ENCODE measurements around the gene GRK5. TPM values are rescaled to one million over a fixed set of nuclear protein-coding genes. Genes with fewer than 3 reads are reported as not detected.

GRK5 gene
- total RNA-seq, 1 donor from 2014 or later: 47.6 TPM

DNA sequence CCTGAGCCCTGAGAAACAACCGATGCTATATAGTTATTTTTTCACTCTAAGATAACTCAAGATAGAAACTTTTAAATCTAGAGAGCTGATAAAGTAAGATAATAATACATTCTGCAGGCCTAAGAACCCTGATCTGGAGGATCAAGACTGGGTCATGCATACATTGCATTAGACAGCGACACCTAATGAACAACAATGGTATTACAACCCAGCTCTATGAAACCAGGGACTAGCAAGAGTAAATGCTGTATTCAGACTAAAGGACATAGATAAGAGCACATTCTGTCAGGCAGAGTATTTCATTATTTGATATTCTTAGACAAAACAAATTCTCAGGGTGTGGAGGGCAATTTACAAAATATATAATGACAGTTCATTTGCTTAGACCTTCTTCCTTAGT, 148.6 kb downstream of the GRK5 start:
- DNase-seq (no peak), ATAC-seq (ENCODE audit: poor library complexity) (no peak)
- intact Hi-C loops (cut with DNase I): no loop called here

DNA sequence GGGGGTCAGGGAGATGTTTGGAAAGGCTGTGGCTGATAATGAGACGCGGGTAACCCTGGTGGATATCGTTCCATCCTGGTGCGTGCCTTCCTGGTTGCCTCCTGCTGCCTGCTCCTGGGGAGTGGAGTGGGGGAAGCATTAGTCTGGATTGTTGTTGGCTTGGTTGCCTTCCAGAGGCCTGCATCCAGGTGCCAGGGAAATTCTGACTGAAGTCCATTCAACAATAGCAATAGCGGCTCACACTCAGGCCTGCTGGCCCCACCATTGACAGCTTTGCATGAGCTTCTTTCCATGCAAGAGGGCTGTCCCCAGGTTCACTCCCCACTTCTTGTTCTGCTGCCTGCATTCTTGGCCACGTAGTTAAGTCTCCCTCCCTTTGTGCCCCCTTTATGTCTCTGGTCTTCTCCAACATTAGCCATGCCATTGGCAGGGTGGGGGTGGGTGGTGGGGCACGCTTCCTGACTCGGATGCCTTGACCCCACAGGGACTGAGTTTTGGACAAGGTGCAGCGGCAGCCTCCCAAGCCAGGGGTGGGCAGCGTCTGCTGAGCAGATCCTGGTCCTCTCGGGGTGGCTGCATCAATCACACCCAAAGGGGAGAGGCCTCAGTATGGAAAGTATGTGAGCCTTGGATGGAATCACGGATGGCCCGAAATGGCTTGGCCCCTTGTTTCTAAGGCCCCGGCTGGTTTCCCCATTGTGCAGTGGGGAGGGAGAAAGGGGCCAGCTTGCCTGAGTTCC, 150.2 kb downstream of the GRK5 start:
- DNase-seq (peak; percentile 46), ATAC-seq (ENCODE audit: poor library complexity) (peak; percentile 66)
- intact Hi-C loops (cut with DNase I): no loop called here

DNA sequence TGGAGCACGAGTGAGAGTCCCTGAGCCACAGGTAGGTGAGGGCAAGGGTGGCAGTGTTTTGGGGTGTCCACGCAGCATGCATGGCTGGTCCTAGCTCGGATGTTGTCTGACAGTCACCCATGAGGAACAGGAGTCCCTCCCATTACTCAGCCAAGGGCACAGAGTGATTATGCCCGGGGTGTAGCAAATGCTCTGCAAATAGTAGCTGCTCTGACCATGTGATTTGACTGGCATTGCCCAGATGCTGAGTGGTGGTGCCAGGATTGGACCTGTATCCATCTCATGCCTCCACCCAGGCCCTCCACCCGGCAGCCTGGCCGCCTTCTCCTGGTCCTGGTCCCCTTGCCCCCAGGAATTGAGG, 150.8 kb downstream of the GRK5 start:
- DNase-seq (peak; percentile 45), ATAC-seq (ENCODE audit: poor library complexity) (peak; percentile 77)
- intact Hi-C loops (cut with DNase I): no loop called here

- DNase-seq (no peak), ATAC-seq (ENCODE audit: poor library complexity) (no peak)
- intact Hi-C loops (cut with DNase I): no loop called here
Observed at GRCh38 chr10:119358567-119358966, 151.2 kb downstream of the GRK5 start.

GRCh38 chr10:119359025-119359424, 151.7 kb downstream of the GRK5 start:
- intact Hi-C loops (cut with DNase I): no loop called here
- ATAC-seq (ENCODE audit: poor library complexity): no peak
- DNase-seq: no peak

DNA sequence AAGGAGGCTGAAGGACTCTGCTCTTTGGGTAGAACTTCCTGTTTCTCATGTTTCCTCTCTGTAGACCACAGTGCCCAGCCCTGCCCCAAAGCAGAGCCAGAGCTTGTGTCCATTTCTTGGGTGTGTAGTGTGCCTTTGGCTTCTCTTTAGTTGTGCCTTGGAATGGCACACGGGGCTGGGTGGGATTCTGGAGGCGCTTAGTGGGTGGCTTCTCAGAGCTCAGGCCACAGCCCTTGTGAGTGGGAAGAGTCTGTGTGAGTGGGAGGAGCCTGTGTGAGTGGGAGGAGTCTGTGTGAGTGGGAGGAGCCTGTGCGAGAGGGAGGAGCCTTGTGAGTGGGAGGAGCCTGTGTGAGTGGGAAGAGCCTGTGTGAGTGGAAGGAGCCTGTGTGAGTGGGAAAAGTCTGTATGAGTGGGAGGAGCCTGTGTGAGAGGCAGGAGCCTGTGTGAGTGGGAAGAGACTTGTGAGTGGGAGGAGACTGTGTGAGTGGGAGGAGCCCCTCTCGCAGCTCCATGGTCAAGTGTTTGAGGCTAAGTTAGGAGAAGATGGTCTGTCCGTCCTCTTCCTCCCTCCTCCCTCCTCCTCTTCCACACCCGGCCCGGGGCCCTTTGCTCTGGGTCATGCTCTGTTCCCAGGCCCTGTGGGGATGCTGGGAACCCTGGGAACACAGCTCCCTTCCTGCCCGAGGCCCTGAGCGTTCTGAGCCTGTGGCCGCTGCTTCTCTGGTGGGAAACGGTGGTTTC, 153.0 kb downstream of the GRK5 start:
- intact Hi-C loops (cut with DNase I): no loop called here
- DNase-seq (peak; percentile 72), ATAC-seq (ENCODE audit: poor library complexity) (peak; percentile 5)

GRCh38 chr10:119361037-119361436, 153.7 kb downstream of the GRK5 start:
- intact Hi-C loops (cut with DNase I): no loop called here
- no peak for DNase-seq

GRCh38 chr10:119362122-119362521, 154.8 kb downstream of the GRK5 start:
- DNase-seq (peak; percentile 53), ATAC-seq (ENCODE audit: poor library complexity) (peak; percentile 30)
- intact Hi-C loops (cut with DNase I): no loop called here

More at GRCh38 chr10:119361037-119361436, 153.7 kb downstream of the GRK5 start:
- ATAC-seq (ENCODE audit: poor library complexity): no peak

DNA sequence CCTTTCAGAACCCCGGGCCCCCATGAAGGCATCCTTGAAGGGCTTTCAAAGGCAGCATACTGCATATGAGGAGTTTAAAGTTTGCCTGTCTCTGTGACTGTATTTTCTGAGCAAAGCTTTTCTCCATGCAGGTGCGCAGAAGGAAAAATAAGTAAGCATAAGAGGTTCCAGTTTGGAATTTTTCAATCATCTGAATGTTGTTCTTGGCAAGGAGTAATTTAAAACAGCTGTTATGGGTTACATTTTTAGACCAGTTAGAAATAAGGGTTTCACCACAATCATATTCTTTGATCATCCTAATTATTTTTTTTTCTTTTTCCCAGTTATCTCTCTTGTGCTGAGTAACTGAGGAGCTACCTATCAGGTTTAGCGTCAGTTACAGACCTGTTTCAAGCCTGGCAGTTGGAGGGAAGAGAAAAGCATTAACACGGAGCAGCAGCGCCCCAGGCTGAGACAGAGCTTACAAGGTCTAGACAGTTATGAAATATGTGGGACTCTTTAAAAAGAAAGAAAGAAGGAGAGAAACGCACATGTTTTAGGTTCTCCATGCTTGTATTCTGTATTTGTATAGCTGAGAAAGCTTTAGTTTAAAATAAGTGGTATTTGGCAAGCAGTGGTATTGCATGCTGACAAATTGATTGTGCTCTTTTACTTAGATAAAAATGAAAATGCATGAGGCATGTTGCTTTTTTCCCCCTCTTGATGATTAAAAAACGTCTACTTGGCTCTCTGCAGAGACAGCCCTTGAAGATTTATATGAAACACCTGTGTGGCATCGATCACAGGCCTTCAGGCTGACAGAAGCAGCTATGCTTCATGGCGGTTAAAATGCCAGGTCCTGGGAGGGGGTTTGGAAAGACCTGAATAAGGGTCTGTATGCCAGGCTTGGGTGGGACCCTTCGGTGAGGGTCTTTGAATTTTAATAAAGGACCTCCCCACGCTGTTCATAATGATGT, 157.6 kb downstream of the GRK5 start:
- intact Hi-C loops (cut with DNase I): no loop called here
- DNase-seq: peak; percentile 8

GRCh38 chr10:119365773-119366599, 158.6 kb downstream of the GRK5 start:
- DNase-seq: peak; percentile 66
- ATAC-seq (ENCODE audit: poor library complexity): peak; percentile 21
- intact Hi-C loops (cut with DNase I): no loop called here

More for the DNA sequence above, 157.6 kb downstream of the GRK5 start:
- ATAC-seq (ENCODE audit: poor library complexity): no peak

- ATAC-seq (ENCODE audit: poor library complexity) (no peak), DNase-seq (peak; percentile 54)
- intact Hi-C loops (cut with DNase I): no loop called here
Observed at GRCh38 chr10:119367841-119368549, 160.6 kb downstream of the GRK5 start.

- DNase-seq (peak; percentile 47), ATAC-seq (ENCODE audit: poor library complexity) (no peak)
- intact Hi-C loops (cut with DNase I): no loop called here
Observed at GRCh38 chr10:119368581-119368980, 161.2 kb downstream of the GRK5 start.

- ATAC-seq (ENCODE audit: poor library complexity): no peak
- DNase-seq: peak; percentile 46
- intact Hi-C loops (cut with DNase I): no loop called here
Observed at GRCh38 chr10:119368991-119369869, 161.9 kb downstream of the GRK5 start.

- DNase-seq (peak; percentile 69), ATAC-seq (ENCODE audit: poor library complexity) (peak; percentile 54)
- intact Hi-C loops (cut with DNase I): no loop called here
Observed at GRCh38 chr10:119370111-119370741, 162.9 kb downstream of the GRK5 start.

GRCh38 chr10:119370972-119371703, 163.8 kb downstream of the GRK5 start:
- DNase-seq: peak; percentile 86
- intact Hi-C loops (cut with DNase I): no loop called here
- peak; percentile 77 for ATAC-seq (ENCODE audit: poor library complexity)

Measured in Right ventricle myocardium superior (tissue), 1 donor.